Right atrium auricular region (tissue), 2 donors: ENCODE data around the gene HBA2. TPM values are rescaled to one million over a fixed set of nuclear protein-coding genes. Genes with fewer than 3 reads are reported as not detected.
"Not testable (repeated sequence)": the region's sequence is repeated elsewhere in the genome, so short reads cannot be mapped to it uniquely, and the experiment has no call there.

Experiments used
- DNase-seq: peaks from one replicate; pipeline ENCODE4 v3.0.0-alpha.2; 2019; ENCODE audit warnings: low spot score
- H3K27ac ChIP-seq, 2 donors: fragments of 200-600 bp; sonication (generic); 1 replicate in 1 of 2; 2 replicates in 1 of 2; pipeline ENCODE4 v1.5.1; 2016 to 2019
- H3K27me3 ChIP-seq, 2 donors: fragments of 200-600 bp; sonication (generic); one replicate each; pipeline versions ENCODE4 v1.5.1 to v1.6.0; 2017 to 2019
- H3K36me3 ChIP-seq: fragments of 200-600 bp; sonication (generic); one replicate; pipeline ENCODE4 v1.5.1; 2016
- H3K4me1 ChIP-seq, 2 donors: fragments of 200-600 bp; sonication (generic); one replicate each; pipeline versions ENCODE4 v1.5.1 to v1.6.0; 2017 to 2019
- H3K4me3 ChIP-seq, 2 donors: fragments of 200-600 bp; sonication (generic); 1 replicate in 1 of 2; 2 replicates in 1 of 2; pipeline ENCODE4 v1.5.1; 2017 to 2019; ENCODE audit warnings: mild to moderate bottlenecking in 1 of 2, moderate library complexity in 1 of 2
- H3K9me3 ChIP-seq, 2 donors: fragments of 200-600 bp; sonication (generic); one replicate each; pipeline ENCODE4 v1.5.1; 2019
- CTCF ChIP-seq, 2 donors: fragments of 200-600 bp; sonication (generic); IDR thresholded peaks; one replicate each; pipeline ENCODE4 v1.5.1; 2019; ENCODE audit warnings: antibody characterized with exemption in 2 of 2
- total RNA-seq, 2 donors: library from RNA; depleted of rRNA; stranded (reverse); fragments of >200 nt; gene quantifications; one replicate each; pipeline ENCODE4 v1.1.0, GENCODE V29; 2016

Gene HBA2
- total RNA-seq, 2 donors from 2014 or later, result 2,977 to 3,226 TPM

GRCh38 chr16:168424-168823, 4.3 kb upstream of the HBA2 start:
- no peak for TF ChIP-seq CTCF (IDR thresholded peaks at IDR 0.05)
- H3K27me3 ChIP-seq, result peaks cover 35 to 42% of the 10 kb centered on the region in 2 donors

GRCh38 chr16:169014-169413, 3.7 kb upstream of the HBA2 start:
- TF ChIP-seq CTCF (IDR thresholded peaks at IDR 0.05), result no peak
- no peak for DNase-seq
- Histone ChIP-seq H3K36me3 (no peaks in the 10 kb centered on the region), H3K27ac (no peak overlapping the region), H3K4me1 (peaks cover 0 to 20% of the 10 kb centered on the region in 2 donors), H3K4me3 (no peak overlapping the region), H3K27me3 (peaks cover 35 to 42% of the 10 kb centered on the region in 2 donors), H3K9me3 (no peaks in the 10 kb centered on the region)

More at GRCh38 chr16:168424-168823, 4.3 kb upstream of the HBA2 start:
- DNase-seq, result no peak
- Histone ChIP-seq H3K36me3 (no peaks in the 10 kb centered on the region), H3K27ac (no peak overlapping the region), H3K4me1 (peaks cover 0 to 20% of the 10 kb centered on the region in 2 donors), H3K9me3 (no peaks in the 10 kb centered on the region), H3K4me3 (no peak overlapping the region)

- H3K36me3 ChIP-seq, DNase-seq, H3K4me3 ChIP-seq, H3K9me3 ChIP-seq, H3K27ac ChIP-seq: not testable (repeated sequence)
- peaks cover 37 to 47% of the 10 kb centered on the region in 2 donors for H3K27me3 ChIP-seq
- peaks cover 0 to 18% of the 10 kb centered on the region in 2 donors for H3K4me1 ChIP-seq
These were observed 2.6 kb upstream of the HBA2 start for GRCh38 chr16:170088-170507.

- Histone ChIP-seq H3K9me3 (no peaks in the 10 kb centered on the region), H3K4me1 (peaks cover 0 to 11% of the 10 kb centered on the region in 2 donors), H3K4me3 (no peak overlapping the region), H3K27me3 (peaks cover 30 to 45% of the 10 kb centered on the region in 2 donors), H3K27ac (no peak overlapping the region), H3K36me3 (no peaks in the 10 kb centered on the region)
- no peak for TF ChIP-seq CTCF (IDR thresholded peaks at IDR 0.05)
- DNase-seq, result no peak
These were observed 1.9 kb upstream of the HBA2 start for GRCh38 chr16:170788-171187.

GRCh38 chr16:173211-173854, 657 bp downstream of the HBA2 start:
- not testable (repeated sequence) for DNase-seq, H3K4me3 ChIP-seq, H3K4me1 ChIP-seq, H3K36me3 ChIP-seq, H3K9me3 ChIP-seq, H3K27ac ChIP-seq
- peaks cover 10 to 32% of the 10 kb centered on the region in 2 donors for H3K27me3 ChIP-seq

- H3K4me3 ChIP-seq, H3K36me3 ChIP-seq, H3K27ac ChIP-seq, DNase-seq, H3K4me1 ChIP-seq, H3K9me3 ChIP-seq: not testable (repeated sequence)
- peaks cover 10 to 23% of the 10 kb centered on the region in 2 donors for H3K27me3 ChIP-seq
These were observed 1.5 kb downstream of the HBA2 start for GRCh38 chr16:173928-174769.
